Small intestine (tissue), 7 donors: Measurements from ENCODE around the gene EXOC4. TPM values are rescaled to one million over a fixed set of nuclear protein-coding genes. Genes with fewer than 3 reads are reported as not detected.

ENCODE experiments used
- DNase-seq, 2 donors: peaks; one replicate each; pipeline versions ENCODE4 v3.0.0 to v3.0.0-alpha.2; 2013
- FAIRE-seq: peaks from 2 replicates; lab custom pipeline; 2012; peaks lifted over from hg19 to GRCh38; lab: Jason Lieb, UNC
- H3K27ac ChIP-seq, 3 donors: one replicate each; pipeline ENCODE4 v1.5.1; 2013; ENCODE audit warnings: low read length in 2 of 3, mild to moderate bottlenecking in 2 of 3, control low read depth in 1 of 3, inconsistent platforms in 1 of 3, low read depth in 1 of 3, moderate library complexity in 1 of 3
- H3K27me3 ChIP-seq, 3 donors: one replicate each; pipeline ENCODE4 v1.6.1; 2013; ENCODE audit warnings: low read length in 3 of 3, inconsistent platforms in 1 of 3; ENCODE audit not compliant: control insufficient read depth in 3 of 3, insufficient read depth in 3 of 3
- H3K36me3 ChIP-seq, 3 donors: one replicate each; pipeline ENCODE4 v1.6.1; 2013; ENCODE audit warnings: low read length in 3 of 3, inconsistent platforms in 1 of 3, low read depth in 1 of 3, mild to moderate bottlenecking in 1 of 3, moderate library complexity in 1 of 3; ENCODE audit not compliant: control insufficient read depth in 3 of 3, insufficient read depth in 2 of 3
- H3K4me1 ChIP-seq, 3 donors: one replicate each; pipeline ENCODE4 v1.6.1; 2013; ENCODE audit warnings: low read length in 2 of 3, inconsistent platforms in 1 of 3, low read depth in 1 of 3, mild to moderate bottlenecking in 1 of 3, moderate library complexity in 1 of 3; ENCODE audit not compliant: control insufficient read depth in 3 of 3, insufficient read depth in 2 of 3
- H3K4me3 ChIP-seq, 3 donors: one replicate each; pipeline ENCODE4 v1.5.1; 2013; ENCODE audit warnings: low read length in 3 of 3, control low read depth in 1 of 3, inconsistent platforms in 1 of 3, low read depth in 1 of 3, mild to moderate bottlenecking in 1 of 3, moderate library complexity in 1 of 3
- H3K9me3 ChIP-seq, 2 donors: one replicate each; pipeline ENCODE4 v1.6.1; 2013; ENCODE audit warnings: low read depth in 1 of 2, low read length in 1 of 2; ENCODE audit not compliant: control insufficient read depth in 2 of 2, insufficient read depth in 1 of 2
- WGBS, 3 donors: extraction: QIAGEN DNeasy Blood & Tissue Kit; methylation state at CpG; one replicate each; pipeline ENCODE4 v1.1.7; 2013; 5-methylcytosine and 5-hydroxymethylcytosine counted together
- polyA plus RNA-seq, 4 donors: library from polyadenylated mRNA; stranded (reverse) in 3 of 4; unstranded in 1 of 4; fragments of 200-250 nt in 3 of 4; fragments of 120-200 nt in 1 of 4; gene quantifications; one replicate each; pipeline versions ENCODE4 v1.2.1 to v1.2.3, GENCODE V29; 2013
- donor health status: healthy with polysubstance abuse.
- donor health status: control.
- donor health status: control.
- donor health status: Bipolar disorder and iron deficiency.
- donor health status: healthy.

Gene EXOC4
- polyA plus RNA-seq, 4 donors, result 10.5 to 46.8 (median 18.8) TPM

- no peak for FAIRE-seq
- Histone ChIP-seq H3K4me3 (no peak overlapping the region), H3K4me1 (no peaks in the 10 kb centered on the region), H3K9me3 (no peaks in the 10 kb centered on the region), H3K27me3 (no peaks in the 10 kb centered on the region), H3K36me3 (peaks cover 0 to 6% (median 0%) of the 10 kb centered on the region in 3 donors), H3K27ac (no peak overlapping the region)
- no peak for DNase-seq
- WGBS, 3 donors, result 88 to 96% (median 95%) methylated on average over 3 of the region's 3 CpGs
Measured at GRCh38 chr7:133295484-133295883, 42.6 kb downstream of the EXOC4 start.

GRCh38 chr7:133297093-133297492, 44.2 kb downstream of the EXOC4 start:
- H3K4me3 ChIP-seq, result no peak overlapping the region
- FAIRE-seq, result no peak
- 95 to 97% (median 97%) methylated on average over 1 of the region's 1 CpG for WGBS, 3 donors

GRCh38 chr7:133298080-133298479, 45.2 kb downstream of the EXOC4 start:
- Histone ChIP-seq H3K9me3 (no peaks in the 10 kb centered on the region), H3K27ac (no peak overlapping the region), H3K36me3 (no peaks in the 10 kb centered on the region), H3K4me1 (no peaks in the 10 kb centered on the region), H3K27me3 (no peaks in the 10 kb centered on the region), H3K4me3 (no peak overlapping the region)
- FAIRE-seq (no peak), DNase-seq (no peak)
- WGBS, 3 donors, result 91 to 95% (median 95%) methylated on average over 5 of the region's 5 CpGs

More at GRCh38 chr7:133297093-133297492, 44.2 kb downstream of the EXOC4 start:
- Histone ChIP-seq H3K36me3 (no peaks in the 10 kb centered on the region), H3K27ac (no peak overlapping the region), H3K4me1 (no peaks in the 10 kb centered on the region), H3K9me3 (no peaks in the 10 kb centered on the region), H3K27me3 (no peaks in the 10 kb centered on the region)
- no peak for DNase-seq

- H3K27me3 ChIP-seq, result no peaks in the 10 kb centered on the region
- no peaks in the 10 kb centered on the region for H3K36me3 ChIP-seq
- H3K27ac ChIP-seq, result no peak overlapping the region
- DNase-seq (no peak), FAIRE-seq (no peak)
- H3K9me3 ChIP-seq, result no peaks in the 10 kb centered on the region
- H3K4me3 ChIP-seq, result no peak overlapping the region
- WGBS, 3 donors, result 97 to 100% (median 99%) methylated on average over 1 of the region's 1 CpG
- no peaks in the 10 kb centered on the region for H3K4me1 ChIP-seq
Measured at GRCh38 chr7:133299676-133300075, 46.8 kb downstream of the EXOC4 start.

GRCh38 chr7:133300088-133300487, 47.2 kb downstream of the EXOC4 start:
- DNase-seq (no peak), FAIRE-seq (no peak)
- Histone ChIP-seq H3K36me3 (no peaks in the 10 kb centered on the region), H3K27ac (no peak overlapping the region), H3K4me1 (no peaks in the 10 kb centered on the region), H3K27me3 (no peaks in the 10 kb centered on the region), H3K9me3 (no peaks in the 10 kb centered on the region), H3K4me3 (no peak overlapping the region)
- WGBS, 3 donors, result 97 to 98% (median 98%) methylated on average over 2 of the region's 2 CpGs

GRCh38 chr7:133300811-133301210, 47.9 kb downstream of the EXOC4 start:
- H3K4me1 ChIP-seq, result no peaks in the 10 kb centered on the region
- H3K27ac ChIP-seq, result no peak overlapping the region
- H3K4me3 ChIP-seq, result no peak overlapping the region
- no peaks in the 10 kb centered on the region for H3K9me3 ChIP-seq
- no peak for FAIRE-seq
- 89 to 99% (median 89%) methylated on average over 5 of the region's 5 CpGs for WGBS, 3 donors
- no peaks in the 10 kb centered on the region for H3K36me3 ChIP-seq
- DNase-seq, result no peak
- H3K27me3 ChIP-seq, result no peaks in the 10 kb centered on the region

GRCh38 chr7:133301444-133301843, 48.6 kb downstream of the EXOC4 start:
- no peak overlapping the region for H3K27ac ChIP-seq

GRCh38 chr7:133303372-133303771, 50.5 kb downstream of the EXOC4 start:
- H3K36me3 ChIP-seq, result peaks cover 0 to 7% (median 6%) of the 10 kb centered on the region in 3 donors
- 95 to 100% (median 96%) methylated on average over 1 of the region's 1 CpG for WGBS, 3 donors
- no peaks in the 10 kb centered on the region for H3K9me3 ChIP-seq
- H3K4me3 ChIP-seq, result no peak overlapping the region
- FAIRE-seq (no peak), DNase-seq (no peak)
- H3K27ac ChIP-seq, result no peak overlapping the region
- no peaks in the 10 kb centered on the region for H3K4me1 ChIP-seq
- no peaks in the 10 kb centered on the region for H3K27me3 ChIP-seq

More at GRCh38 chr7:133301444-133301843, 48.6 kb downstream of the EXOC4 start:
- no peak for FAIRE-seq
- Histone ChIP-seq H3K4me3 (no peak overlapping the region), H3K9me3 (no peaks in the 10 kb centered on the region), H3K27me3 (no peaks in the 10 kb centered on the region), H3K4me1 (no peaks in the 10 kb centered on the region), H3K36me3 (peaks cover 0 to 3% (median 0%) of the 10 kb centered on the region in 3 donors)
- WGBS, 3 donors, result 58 to 86% (median 69%) methylated on average over 2 of the region's 2 CpGs
- no peak for DNase-seq

- Histone ChIP-seq H3K27me3 (no peaks in the 10 kb centered on the region), H3K9me3 (no peaks in the 10 kb centered on the region), H3K4me3 (no peak overlapping the region), H3K36me3 (peaks cover 2 to 9% (median 7%) of the 10 kb centered on the region in 3 donors), H3K27ac (no peak overlapping the region), H3K4me1 (no peaks in the 10 kb centered on the region)
- no peak for FAIRE-seq
- DNase-seq, result no peak
- WGBS, 3 donors, result 97 to 100% (median 98%) methylated on average over 2 of the region's 2 CpGs
Measured at GRCh38 chr7:133303931-133304330, 51.1 kb downstream of the EXOC4 start.
